GM23338 (cell line): ENCODE measurements around the gene TMED8. TPM values are rescaled to one million over a fixed set of nuclear protein-coding genes. Genes with fewer than 3 reads are reported as not detected.

Source experiments
- ATAC-seq: fragments of 200-7000 bp; cut with Tn5 transposase; 3 replicates; pipeline ENCODE4 v1.9.1; 2020
- DNase-seq: peaks from one replicate; pipeline ENCODE4 v3.0.0-alpha.2; 2015; ENCODE audit warnings: low spot score
- H2AFZ ChIP-seq: fragments of 200-600 bp; sonication (generic); 2 replicates; pipeline ENCODE4 v1.8.0; 2016; ENCODE audit warnings: antibody characterized with exemption, mild to moderate bottlenecking, moderate library complexity
- H3F3A ChIP-seq: fragments of 200-600 bp; sonication (generic); replicated peaks from 2 replicates; pipeline ENCODE4 v1.8.0; 2017; ENCODE audit warnings: antibody characterized with exemption, mixed run types, low read depth
- H3K27ac ChIP-seq: fragments of 200-600 bp; sonication (generic); 2 replicates; pipeline ENCODE4 v1.6.1; 2016; ENCODE audit warnings: low read depth
- H3K27me3 ChIP-seq: fragments of 200-600 bp; sonication (generic); 2 replicates; pipeline ENCODE4 v1.8.0; 2016; ENCODE audit warnings: mild to moderate bottlenecking, mixed run types, moderate library complexity; ENCODE audit not compliant: insufficient read depth
- H3K36me3 ChIP-seq: fragments of 200-600 bp; sonication (generic); 2 replicates; pipeline ENCODE4 v1.8.0; 2016; ENCODE audit warnings: mild to moderate bottlenecking; ENCODE audit not compliant: insufficient read depth
- H3K4me1 ChIP-seq: fragments of 200-600 bp; sonication (generic); 2 replicates; pipeline ENCODE4 v1.8.0; 2016; ENCODE audit warnings: mild to moderate bottlenecking, moderate library complexity; ENCODE audit not compliant: insufficient read depth
- H3K4me2 ChIP-seq: fragments of 200-600 bp; sonication (generic); 2 replicates; pipeline ENCODE4 v1.7.1; 2017; ENCODE audit warnings: mixed run types
- H3K4me3 ChIP-seq: fragments of 200-600 bp; sonication (generic); 2 replicates; pipeline ENCODE4 v1.6.1; 2016; ENCODE audit warnings: mixed run types
- H3K79me2 ChIP-seq: fragments of 200-600 bp; sonication (generic); replicated peaks from 2 replicates; pipeline ENCODE4 v1.8.0; 2017; ENCODE audit warnings: mild to moderate bottlenecking; ENCODE audit not compliant: insufficient read depth
- H3K9me2 ChIP-seq: fragments of 200-600 bp; sonication (generic); 2 replicates; pipeline ENCODE4 v1.8.0; 2017; ENCODE audit not compliant: insufficient read depth
- H4K20me1 ChIP-seq: fragments of 200-600 bp; sonication (generic); replicated peaks from 2 replicates; pipeline ENCODE4 v1.8.0; 2017; ENCODE audit warnings: mild to moderate bottlenecking; ENCODE audit not compliant: insufficient read depth
- H3K27ac Mint-ChIP-seq: 2 replicates; pipeline ENCODE4 v1.8.0; 2020; ENCODE audit warnings: inconsistent platforms, mild to moderate bottlenecking, moderate library complexity, mixed read lengths
- H3K27me3 Mint-ChIP-seq: 3 replicates; pipeline ENCODE4 v1.8.0; 2022; ENCODE audit warnings: low read depth, mild to moderate bottlenecking, moderate library complexity, mixed read lengths, inconsistent platforms; ENCODE audit not compliant: insufficient read depth, poor library complexity
- H3K36me3 Mint-ChIP-seq: 3 replicates; pipeline ENCODE4 v1.8.0; 2021; ENCODE audit warnings: low read depth, mild to moderate bottlenecking, inconsistent platforms, moderate library complexity, mixed read lengths
- H3K4me1 Mint-ChIP-seq: 3 replicates; pipeline ENCODE4 v1.8.0; 2020; ENCODE audit warnings: mild to moderate bottlenecking, inconsistent platforms, mixed read lengths
- H3K4me3 Mint-ChIP-seq: 3 replicates; pipeline ENCODE4 v1.8.0; 2021; ENCODE audit warnings: moderate library complexity, mild to moderate bottlenecking, inconsistent platforms, mixed read lengths
- H3K9me3 Mint-ChIP-seq: 3 replicates; pipeline ENCODE4 v1.8.0; 2020; ENCODE audit warnings: moderate library complexity, mild to moderate bottlenecking, inconsistent platforms, mixed read lengths
- CREB1 ChIP-seq: fragments of 250-450 bp; sonication (Bioruptor Pico); IDR thresholded peaks from 2 replicates; pipeline ENCODE4 v1.5.0; 2020; ENCODE audit warnings: low read depth, mild to moderate bottlenecking, moderate library complexity
- ETS1 ChIP-seq: IDR thresholded peaks from 2 replicates; pipeline ENCODE4 v1.6.1; 2016; ENCODE audit warnings: antibody characterized with exemption
- EZH2 ChIP-seq: fragments of 200-600 bp; sonication (generic); IDR thresholded peaks from one replicate; pipeline ENCODE4 v1.8.0; 2017; ENCODE audit warnings: antibody characterized with exemption, mild to moderate bottlenecking, low read depth; ENCODE audit not compliant: unreplicated experiment
- EZH2phosphoT487 ChIP-seq: fragments of 200-600 bp; sonication (generic); IDR thresholded peaks from one replicate; pipeline ENCODE4 v1.8.1; 2018; ENCODE audit warnings: antibody characterized with exemption; ENCODE audit not compliant: unreplicated experiment
- JUNB ChIP-seq: IDR thresholded peaks from one replicate; pipeline ENCODE4 v1.6.1; 2016; ENCODE audit warnings: antibody characterized with exemption; ENCODE audit not compliant: unreplicated experiment
- NANOG ChIP-seq: IDR thresholded peaks from 2 replicates; pipeline ENCODE4 v1.6.1; 2016; ENCODE audit warnings: antibody characterized with exemption, borderline replicate concordance
- POLR2AphosphoS5 ChIP-seq: IDR thresholded peaks from 2 replicates; pipeline ENCODE4 v1.6.1; 2016; ENCODE audit warnings: antibody characterized with exemption, low read depth
- REST ChIP-seq: IDR thresholded peaks from one replicate; pipeline ENCODE4 v1.6.1; 2018; ENCODE audit warnings: antibody characterized with exemption; ENCODE audit not compliant: unreplicated experiment
- STAT1 ChIP-seq: IDR thresholded peaks from one replicate; pipeline ENCODE4 v1.6.1; 2016; ENCODE audit warnings: antibody characterized with exemption; ENCODE audit not compliant: unreplicated experiment
- ZNF114 ChIP-seq: fragments of 250-450 bp; sonication (Bioruptor Pico); IDR thresholded peaks from 2 replicates; pipeline ENCODE4 v1.5.0; 2020; ENCODE audit warnings: mild to moderate bottlenecking, moderate library complexity
- ZNF331 ChIP-seq: fragments of 250-450 bp; sonication (Bioruptor Pico); IDR thresholded peaks from 2 replicates; pipeline ENCODE4 v1.5.0; 2020; ENCODE audit warnings: low read depth, mild to moderate bottlenecking, moderate library complexity
- polyA plus RNA-seq: library from polyadenylated mRNA; unstranded; fragments of >200 nt; fragmentation: Nextera tagmentation; extraction: Ambion mirVana; gene quantifications from 2 replicates; pipeline ENCODE4 v1.2.1, GENCODE V29; 2016
- total RNA-seq: library from RNA; depleted of rRNA; stranded (reverse); fragments of >200 nt; shearing (Covaris generic); gene quantifications from 2 replicates; pipeline ENCODE4 v1.2.3, GENCODE V29; 2014
- TF ChIP-seq, protein P1 (sequence below): fragments of 250-450 bp; sonication (Bioruptor Pico); IDR thresholded peaks from 2 replicates; pipeline ENCODE4 v1.5.0; 2020; ENCODE audit warnings: mild to moderate bottlenecking, moderate library complexity
- TF ChIP-seq, protein P2 (sequence below), 2 experiments: fragments of 200-600 bp in 1 of 2; sonication (generic) in 1 of 2; conservative IDR thresholded peaks; 2 replicates each; pipeline versions ENCODE4 v1.5.1 to v1.6.1; 2016 to 2017; ENCODE audit warnings: antibody characterized with exemption in 2 of 2, low read depth in 2 of 2, mild to moderate bottlenecking in 2 of 2, moderate library complexity in 1 of 2

Gene TMED8
- total and polyA plus RNA-seq, 2 experiments from 2014 or later = 4.3 to 13.8 TPM

DNA sequence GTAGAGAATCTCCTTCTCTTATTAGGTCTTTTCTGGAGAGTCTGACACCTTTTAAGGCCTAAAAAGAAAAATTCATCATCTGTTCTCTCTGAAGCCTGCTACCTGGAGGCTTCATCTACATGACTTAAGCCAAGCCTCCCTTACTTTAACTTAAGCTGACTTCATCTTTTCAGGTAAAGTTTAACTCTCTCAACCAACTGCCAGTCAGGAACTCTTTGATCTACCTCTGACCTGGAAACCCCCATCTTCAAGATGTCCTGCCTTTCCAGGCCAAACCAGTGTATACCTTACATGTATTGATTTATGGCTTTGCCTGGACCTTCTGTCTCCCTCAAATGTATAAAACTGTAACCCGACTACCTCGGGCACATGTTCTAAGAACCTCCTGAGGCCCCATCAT lies 38.6 kb downstream of the TMED8 start:
- peak; percentile 85 for ATAC-seq
- peaks cover 72% of the 10 kb centered on the region for H3K4me1 Mint-ChIP-seq
- H3K4me2 ChIP-seq = peak overlapping the region; percentile 23

More for the DNA sequence above, 38.6 kb downstream of the TMED8 start:
- Histone ChIP-seq H3K27ac (peak overlapping the region; percentile 68), H3K27me3 (no peaks in the 10 kb centered on the region), H4K20me1 (no peaks in the 10 kb centered on the region), H3F3A (no peaks in the 10 kb centered on the region), H3K36me3 (no peaks in the 10 kb centered on the region), H2AFZ (no peak overlapping the region), H3K79me2 (no peaks in the 10 kb centered on the region), H3K9me2 (0 out of 2 replicates have a peak, but pooled peaks cover 1% of the 10 kb centered on the region), H3K4me1 (peaks cover 43% of the 10 kb centered on the region), H3K4me3 (no peak overlapping the region)
- H3K4me3 Mint-ChIP-seq = peak overlapping the region; percentile 47; the same call in 1 of the 3 replicates
- H3K27me3 Mint-ChIP-seq = no peaks in the 10 kb centered on the region
- H3K36me3 Mint-ChIP-seq = peaks cover 20% of the 10 kb centered on the region
- DNase-seq = peak; percentile 76
- no peaks in the 10 kb centered on the region for H3K9me3 Mint-ChIP-seq
- TF ChIP-seq JUNB (no peak), EZH2 (no peak), NANOG (no peak), ZNF114 (CRISPR knock-in tag) (0 out of 2 replicates have a peak, but pooled peaks have one; percentile 36), ETS1 (no peak), POLR2AphosphoS5 (no peak), EZH2phosphoT487 (no peak), REST (no peak), ZNF331 (no peak), STAT1 (no peak), CREB1 (CRISPR knock-in tag) (no peak)
- TF ChIP-seq, protein P1, sequence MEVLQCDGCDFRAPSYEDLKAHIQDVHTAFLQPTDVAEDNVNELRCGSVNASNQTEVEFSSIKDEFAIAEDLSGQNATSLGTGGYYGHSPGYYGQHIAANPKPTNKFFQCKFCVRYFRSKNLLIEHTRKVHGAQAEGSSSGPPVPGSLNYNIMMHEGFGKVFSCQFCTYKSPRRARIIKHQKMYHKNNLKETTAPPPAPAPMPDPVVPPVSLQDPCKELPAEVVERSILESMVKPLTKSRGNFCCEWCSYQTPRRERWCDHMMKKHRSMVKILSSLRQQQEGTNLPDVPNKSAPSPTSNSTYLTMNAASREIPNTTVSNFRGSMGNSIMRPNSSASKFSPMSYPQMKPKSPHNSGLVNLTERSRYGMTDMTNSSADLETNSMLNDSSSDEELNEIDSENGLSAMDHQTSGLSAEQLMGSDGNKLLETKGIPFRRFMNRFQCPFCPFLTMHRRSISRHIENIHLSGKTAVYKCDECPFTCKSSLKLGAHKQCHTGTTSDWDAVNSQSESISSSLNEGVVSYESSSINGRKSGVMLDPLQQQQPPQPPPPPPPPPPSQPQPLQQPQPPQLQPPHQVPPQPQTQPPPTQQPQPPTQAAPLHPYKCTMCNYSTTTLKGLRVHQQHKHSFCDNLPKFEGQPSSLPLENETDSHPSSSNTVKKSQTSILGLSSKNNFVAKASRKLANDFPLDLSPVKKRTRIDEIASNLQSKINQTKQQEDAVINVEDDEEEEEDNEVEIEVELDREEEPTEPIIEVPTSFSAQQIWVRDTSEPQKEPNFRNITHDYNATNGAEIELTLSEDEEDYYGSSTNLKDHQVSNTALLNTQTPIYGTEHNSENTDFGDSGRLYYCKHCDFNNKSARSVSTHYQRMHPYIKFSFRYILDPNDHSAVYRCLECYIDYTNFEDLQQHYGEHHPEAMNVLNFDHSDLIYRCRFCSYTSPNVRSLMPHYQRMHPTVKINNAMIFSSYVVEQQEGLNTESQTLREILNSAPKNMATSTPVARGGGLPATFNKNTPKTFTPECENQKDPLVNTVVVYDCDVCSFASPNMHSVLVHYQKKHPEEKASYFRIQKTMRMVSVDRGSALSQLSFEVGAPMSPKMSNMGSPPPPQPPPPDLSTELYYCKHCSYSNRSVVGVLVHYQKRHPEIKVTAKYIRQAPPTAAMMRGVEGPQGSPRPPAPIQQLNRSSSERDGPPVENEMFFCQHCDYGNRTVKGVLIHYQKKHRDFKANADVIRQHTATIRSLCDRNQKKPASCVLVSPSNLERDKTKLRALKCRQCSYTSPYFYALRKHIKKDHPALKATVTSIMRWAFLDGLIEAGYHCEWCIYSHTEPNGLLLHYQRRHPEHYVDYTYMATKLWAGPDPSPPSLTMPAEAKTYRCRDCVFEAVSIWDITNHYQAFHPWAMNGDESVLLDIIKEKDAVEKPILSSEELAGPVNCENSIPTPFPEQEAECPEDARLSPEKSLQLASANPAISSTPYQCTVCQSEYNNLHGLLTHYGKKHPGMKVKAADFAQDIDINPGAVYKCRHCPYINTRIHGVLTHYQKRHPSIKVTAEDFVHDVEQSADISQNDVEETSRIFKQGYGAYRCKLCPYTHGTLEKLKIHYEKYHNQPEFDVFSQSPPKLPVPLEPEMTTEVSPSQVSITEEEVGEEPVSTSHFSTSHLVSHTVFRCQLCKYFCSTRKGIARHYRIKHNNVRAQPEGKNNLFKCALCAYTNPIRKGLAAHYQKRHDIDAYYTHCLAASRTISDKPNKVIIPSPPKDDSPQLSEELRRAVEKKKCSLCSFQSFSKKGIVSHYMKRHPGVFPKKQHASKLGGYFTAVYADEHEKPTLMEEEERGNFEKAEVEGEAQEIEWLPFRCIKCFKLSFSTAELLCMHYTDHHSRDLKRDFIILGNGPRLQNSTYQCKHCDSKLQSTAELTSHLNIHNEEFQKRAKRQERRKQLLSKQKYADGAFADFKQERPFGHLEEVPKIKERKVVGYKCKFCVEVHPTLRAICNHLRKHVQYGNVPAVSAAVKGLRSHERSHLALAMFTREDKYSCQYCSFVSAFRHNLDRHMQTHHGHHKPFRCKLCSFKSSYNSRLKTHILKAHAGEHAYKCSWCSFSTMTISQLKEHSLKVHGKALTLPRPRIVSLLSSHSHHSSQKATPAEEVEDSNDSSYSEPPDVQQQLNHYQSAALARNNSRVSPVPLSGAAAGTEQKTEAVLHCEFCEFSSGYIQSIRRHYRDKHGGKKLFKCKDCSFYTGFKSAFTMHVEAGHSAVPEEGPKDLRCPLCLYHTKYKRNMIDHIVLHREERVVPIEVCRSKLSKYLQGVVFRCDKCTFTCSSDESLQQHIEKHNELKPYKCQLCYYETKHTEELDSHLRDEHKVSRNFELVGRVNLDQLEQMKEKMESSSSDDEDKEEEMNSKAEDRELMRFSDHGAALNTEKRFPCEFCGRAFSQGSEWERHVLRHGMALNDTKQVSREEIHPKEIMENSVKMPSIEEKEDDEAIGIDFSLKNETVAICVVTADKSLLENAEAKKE (CRISPR knock-in tag) = peak; percentile 50
- TF ChIP-seq, protein P2, sequence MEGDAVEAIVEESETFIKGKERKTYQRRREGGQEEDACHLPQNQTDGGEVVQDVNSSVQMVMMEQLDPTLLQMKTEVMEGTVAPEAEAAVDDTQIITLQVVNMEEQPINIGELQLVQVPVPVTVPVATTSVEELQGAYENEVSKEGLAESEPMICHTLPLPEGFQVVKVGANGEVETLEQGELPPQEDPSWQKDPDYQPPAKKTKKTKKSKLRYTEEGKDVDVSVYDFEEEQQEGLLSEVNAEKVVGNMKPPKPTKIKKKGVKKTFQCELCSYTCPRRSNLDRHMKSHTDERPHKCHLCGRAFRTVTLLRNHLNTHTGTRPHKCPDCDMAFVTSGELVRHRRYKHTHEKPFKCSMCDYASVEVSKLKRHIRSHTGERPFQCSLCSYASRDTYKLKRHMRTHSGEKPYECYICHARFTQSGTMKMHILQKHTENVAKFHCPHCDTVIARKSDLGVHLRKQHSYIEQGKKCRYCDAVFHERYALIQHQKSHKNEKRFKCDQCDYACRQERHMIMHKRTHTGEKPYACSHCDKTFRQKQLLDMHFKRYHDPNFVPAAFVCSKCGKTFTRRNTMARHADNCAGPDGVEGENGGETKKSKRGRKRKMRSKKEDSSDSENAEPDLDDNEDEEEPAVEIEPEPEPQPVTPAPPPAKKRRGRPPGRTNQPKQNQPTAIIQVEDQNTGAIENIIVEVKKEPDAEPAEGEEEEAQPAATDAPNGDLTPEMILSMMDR (conservative IDR thresholded peaks at IDR 0.05; ENCODE audit: low read depth in 2 of 2) = no peak
- H3K27ac Mint-ChIP-seq = peak overlapping the region; percentile 94
